ENCODE results near the gene POLD3.

POLD3 gene

DNA sequence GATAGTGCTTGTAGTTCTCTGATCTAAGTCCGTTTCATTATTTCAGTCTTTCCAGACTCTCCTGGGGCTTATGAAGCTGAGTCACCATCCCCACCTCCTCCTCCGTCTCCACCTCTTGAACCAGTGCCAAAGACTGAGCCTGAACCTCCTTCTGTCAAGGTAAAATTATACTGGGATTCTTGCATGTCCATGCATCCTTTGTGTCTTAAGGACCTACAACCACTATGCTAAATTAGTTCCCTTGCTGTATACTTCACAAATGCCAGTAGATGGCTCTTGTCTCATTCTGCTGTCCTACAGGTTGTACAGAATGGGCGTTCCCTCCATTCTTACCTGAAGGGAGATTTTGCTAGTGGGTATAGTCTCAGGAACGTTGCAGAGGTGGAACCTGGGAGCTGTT is 42.2 kb downstream of the POLD3 start:
- in situ Hi-C loops (cut with HindIII; ENCODE audit: low sequenced_read_pairs) = no loop called here
- TF ChIP-seq, protein P1, sequence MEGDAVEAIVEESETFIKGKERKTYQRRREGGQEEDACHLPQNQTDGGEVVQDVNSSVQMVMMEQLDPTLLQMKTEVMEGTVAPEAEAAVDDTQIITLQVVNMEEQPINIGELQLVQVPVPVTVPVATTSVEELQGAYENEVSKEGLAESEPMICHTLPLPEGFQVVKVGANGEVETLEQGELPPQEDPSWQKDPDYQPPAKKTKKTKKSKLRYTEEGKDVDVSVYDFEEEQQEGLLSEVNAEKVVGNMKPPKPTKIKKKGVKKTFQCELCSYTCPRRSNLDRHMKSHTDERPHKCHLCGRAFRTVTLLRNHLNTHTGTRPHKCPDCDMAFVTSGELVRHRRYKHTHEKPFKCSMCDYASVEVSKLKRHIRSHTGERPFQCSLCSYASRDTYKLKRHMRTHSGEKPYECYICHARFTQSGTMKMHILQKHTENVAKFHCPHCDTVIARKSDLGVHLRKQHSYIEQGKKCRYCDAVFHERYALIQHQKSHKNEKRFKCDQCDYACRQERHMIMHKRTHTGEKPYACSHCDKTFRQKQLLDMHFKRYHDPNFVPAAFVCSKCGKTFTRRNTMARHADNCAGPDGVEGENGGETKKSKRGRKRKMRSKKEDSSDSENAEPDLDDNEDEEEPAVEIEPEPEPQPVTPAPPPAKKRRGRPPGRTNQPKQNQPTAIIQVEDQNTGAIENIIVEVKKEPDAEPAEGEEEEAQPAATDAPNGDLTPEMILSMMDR (IDR thresholded peaks at IDR 0.05; ENCODE audit: low read depth, low read length) = peak; percentile 53
- peak; percentile 65 for DNase-seq (ENCODE audit: low read depth, low spot score)
- no peak overlapping the region for H3K4me3 ChIP-seq (ENCODE audit: low read depth, low read length)

DNA sequence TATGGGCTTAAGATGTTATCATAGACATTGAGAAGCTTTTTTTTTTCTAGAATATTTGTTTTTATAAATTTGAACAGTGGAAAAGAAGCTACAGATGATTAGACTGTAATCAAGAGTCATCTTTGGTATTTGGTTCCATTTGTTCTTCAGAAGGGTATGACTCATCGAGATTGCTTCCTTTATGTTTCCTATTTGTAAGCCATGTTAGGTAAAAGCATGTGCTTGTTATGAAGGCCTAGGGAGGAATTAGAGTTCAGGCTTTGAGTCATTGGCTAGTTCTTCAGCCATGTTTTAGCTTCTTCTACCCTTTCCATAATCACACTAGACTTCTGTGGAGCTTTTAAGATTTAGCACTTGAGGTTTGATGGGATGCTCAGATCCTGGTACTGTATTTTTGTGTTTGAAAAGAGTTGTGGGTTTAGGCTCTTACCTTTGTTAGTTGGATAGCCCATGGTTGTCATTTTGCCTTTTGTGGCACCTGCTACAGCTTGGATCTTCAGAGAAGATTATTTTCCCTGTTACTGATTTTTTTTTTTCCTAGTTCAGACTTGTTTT is 44.3 kb downstream of the POLD3 start:
- TF ChIP-seq, protein P1 (IDR thresholded peaks at IDR 0.05; ENCODE audit: low read depth, low read length) = no peak
- H3K4me3 ChIP-seq (ENCODE audit: low read depth, low read length) = no peak overlapping the region
- in situ Hi-C loops (cut with HindIII; ENCODE audit: low sequenced_read_pairs) = no loop called here
- peak; percentile 82 for DNase-seq (ENCODE audit: low read depth, low spot score)

DNA sequence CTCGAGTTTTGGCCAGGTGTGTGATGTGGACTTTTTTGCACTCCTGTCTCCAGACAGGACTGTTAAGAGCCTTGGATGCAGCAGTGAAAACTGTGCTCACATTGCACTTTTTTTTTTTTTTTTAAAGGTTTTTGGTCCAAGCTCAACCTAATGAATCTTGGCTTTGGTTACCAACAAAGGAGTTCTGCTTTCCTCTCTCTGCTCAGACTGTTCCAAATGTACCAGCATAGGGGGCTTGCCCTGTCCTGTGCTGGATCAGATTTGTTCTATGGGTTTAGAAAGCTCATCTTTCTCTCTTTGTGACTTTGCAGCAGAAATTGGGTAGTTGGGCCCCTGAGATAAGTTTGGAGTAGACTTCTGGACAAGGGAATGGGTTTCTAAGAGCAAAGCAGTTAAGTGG is 45.3 kb downstream of the POLD3 start:
- TF ChIP-seq, protein P1 (IDR thresholded peaks at IDR 0.05; ENCODE audit: low read depth, low read length) = no peak
- no peak overlapping the region for H3K4me3 ChIP-seq (ENCODE audit: low read depth, low read length)
- DNase-seq (ENCODE audit: low read depth, low spot score) = no peak
- in situ Hi-C loops (cut with HindIII; ENCODE audit: low sequenced_read_pairs) = no loop called here

DNA sequence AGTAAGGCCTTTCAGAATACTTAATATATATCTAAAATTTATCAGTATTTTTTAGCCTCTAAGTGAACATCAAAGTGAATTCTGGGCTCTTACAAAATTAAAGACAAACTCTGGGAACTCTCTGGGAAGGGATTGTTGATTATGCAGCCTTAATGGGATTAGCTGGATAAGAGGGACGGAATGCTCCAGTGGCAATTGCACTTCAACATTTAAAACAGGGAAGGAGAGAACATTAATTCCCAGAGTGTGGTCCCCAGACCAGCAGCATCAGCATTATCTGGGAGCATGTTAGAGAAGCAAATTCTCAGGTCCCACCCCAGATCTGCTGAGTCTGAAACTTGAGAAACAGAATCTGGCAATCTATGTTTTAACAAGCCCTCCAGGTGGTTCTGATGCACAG is 46.5 kb downstream of the POLD3 start:
- TF ChIP-seq, protein P1 (IDR thresholded peaks at IDR 0.05; ENCODE audit: low read depth, low read length) = no peak
- H3K4me3 ChIP-seq (ENCODE audit: low read depth, low read length) = no peak overlapping the region
- DNase-seq (ENCODE audit: low read depth, low spot score) = no peak
- in situ Hi-C loops (cut with HindIII; ENCODE audit: low sequenced_read_pairs) = no loop called here

DNA sequence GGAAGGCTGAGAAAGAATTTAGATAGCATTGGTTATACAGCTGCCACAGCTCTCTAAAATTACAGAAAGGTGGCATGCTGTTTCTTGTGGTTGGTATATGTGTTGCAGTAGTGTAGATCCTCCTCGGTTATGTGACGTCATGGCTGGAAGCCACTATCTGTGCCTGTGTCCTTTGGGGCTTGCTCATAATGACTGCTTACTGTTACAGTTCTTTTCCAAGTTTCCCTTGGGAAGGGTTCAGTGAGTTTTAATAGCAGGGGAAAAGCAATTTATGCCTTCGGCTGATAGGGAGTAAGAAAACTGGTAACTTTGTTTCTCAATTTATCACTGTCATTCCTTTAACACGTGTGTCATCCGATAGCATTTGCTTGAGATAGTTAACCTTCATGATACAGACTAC is 47.2 kb downstream of the POLD3 start:
- TF ChIP-seq, protein P1 (IDR thresholded peaks at IDR 0.05; ENCODE audit: low read depth, low read length) = no peak
- no peak overlapping the region for H3K4me3 ChIP-seq (ENCODE audit: low read depth, low read length)
- no peak for DNase-seq (ENCODE audit: low read depth, low spot score)
- in situ Hi-C loops (cut with HindIII; ENCODE audit: low sequenced_read_pairs) = no loop called here

DNA sequence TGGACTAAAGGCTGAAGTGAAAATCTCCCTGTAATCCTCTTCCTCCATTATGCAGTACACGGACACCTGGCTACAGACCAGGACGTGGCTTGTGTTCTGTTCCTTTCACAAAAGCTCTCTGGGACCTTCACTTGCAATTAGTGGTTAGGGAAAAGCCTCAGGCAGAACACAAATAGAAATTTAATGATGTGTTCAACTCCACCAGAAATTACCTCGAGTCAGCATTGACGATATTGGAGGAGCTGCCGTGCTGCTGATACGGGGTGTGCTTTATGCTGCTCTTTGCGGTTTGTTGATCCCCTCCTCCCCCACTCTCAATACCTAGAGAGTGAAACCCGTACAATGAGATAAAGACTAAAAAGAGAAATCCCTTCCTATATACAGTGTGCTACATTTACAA is 48.9 kb downstream of the POLD3 start:
- H3K4me3 ChIP-seq (ENCODE audit: low read depth, low read length) = no peak overlapping the region
- no peak for DNase-seq (ENCODE audit: low read depth, low spot score)
- TF ChIP-seq, protein P1 (IDR thresholded peaks at IDR 0.05; ENCODE audit: low read depth, low read length) = no peak
- in situ Hi-C loops (cut with HindIII; ENCODE audit: low sequenced_read_pairs) = no loop called here

DNA sequence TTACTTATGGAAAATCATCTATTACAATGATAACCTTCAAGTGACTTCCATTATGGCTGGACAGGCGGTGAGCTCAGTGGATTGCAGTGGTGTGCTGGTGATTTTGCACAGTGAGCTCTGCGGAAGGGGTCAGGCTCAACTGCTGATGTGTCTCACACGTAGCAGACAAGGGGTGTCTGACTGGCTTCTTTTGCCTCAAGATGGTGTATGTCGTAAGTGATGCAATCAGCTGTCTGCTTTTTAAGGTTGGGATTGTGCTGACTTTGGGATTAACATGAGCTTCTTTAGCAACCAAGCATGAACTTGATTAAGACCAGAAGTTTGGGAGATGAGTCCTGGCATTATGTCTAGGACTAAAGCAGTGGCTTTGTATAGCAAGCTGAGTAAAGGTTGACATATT is 49.5 kb downstream of the POLD3 start:
- in situ Hi-C loops (cut with HindIII; ENCODE audit: low sequenced_read_pairs) = no loop called here

More for the DNA sequence above, 49.5 kb downstream of the POLD3 start:
- DNase-seq (ENCODE audit: low read depth, low spot score) = no peak
- H3K4me3 ChIP-seq (ENCODE audit: low read depth, low read length) = no peak overlapping the region
- TF ChIP-seq, protein P1 (IDR thresholded peaks at IDR 0.05; ENCODE audit: low read depth, low read length) = no peak
